Neural cell (in vitro differentiated cells): ENCODE data around the gene MGLL. TPM values are rescaled to one million over a fixed set of nuclear protein-coding genes. Genes with fewer than 3 reads are reported as not detected.

Source experiments
- H2AFZ ChIP-seq: fragments of 200-600, 300-800 bp; sonication (generic), shearing (Covaris generic); 2 replicates; pipeline ENCODE4 v1.6.0; 2014; ENCODE audit warnings: low read depth, mild to moderate bottlenecking, antibody characterized with exemption, low read length, moderate library complexity
- H3F3A ChIP-seq: fragments of 200-600 bp; shearing (Covaris generic); 2 replicates; pipeline ENCODE4 v1.6.1; 2016; ENCODE audit warnings: mild to moderate bottlenecking, moderate library complexity, mixed read lengths, antibody characterized with exemption, low read length; ENCODE audit not compliant: insufficient read depth, poor library complexity, severe bottlenecking
- H3K27ac ChIP-seq: fragments of 200-600, 300-800 bp; sonication (generic), shearing (Covaris generic); 2 replicates; pipeline ENCODE4 v1.5.1; 2014; ENCODE audit warnings: mild to moderate bottlenecking, low read length, moderate library complexity
- H3K27me3 ChIP-seq: fragments of 300-800, 200-600 bp; sonication (generic), shearing (Covaris generic); 2 replicates; pipeline ENCODE4 v1.6.0; 2014; ENCODE audit warnings: mild to moderate bottlenecking, low read depth, low read length, moderate library complexity; ENCODE audit not compliant: insufficient read depth
- H3K36me3 ChIP-seq: fragments of 300-800, 200-600 bp; sonication (generic), shearing (Covaris generic); 2 replicates; pipeline ENCODE4 v1.5.1; 2014; ENCODE audit warnings: mild to moderate bottlenecking, antibody characterized with exemption, low read length, moderate library complexity; ENCODE audit not compliant: insufficient read depth
- H3K4me2 ChIP-seq: fragments of 300-800, 200-600 bp; sonication (generic), shearing (Covaris generic); 2 replicates; pipeline ENCODE4 v1.6.0; 2014; ENCODE audit warnings: mild to moderate bottlenecking, low read length
- H3K4me3 ChIP-seq: fragments of 300-800, 200-600 bp; sonication (generic), shearing (Covaris generic); 2 replicates; pipeline ENCODE4 v1.5.1; 2014; ENCODE audit warnings: mild to moderate bottlenecking, low read length, moderate library complexity
- H3K79me2 ChIP-seq: fragments of 200-600 bp; shearing (Covaris generic); replicated peaks from 2 replicates; pipeline ENCODE4 v1.6.0; 2014; ENCODE audit warnings: mild to moderate bottlenecking, low read length, moderate library complexity; ENCODE audit not compliant: insufficient read depth
- H3K9ac ChIP-seq: fragments of 300-800, 200-600 bp; sonication (generic), shearing (Covaris generic); 2 replicates; pipeline ENCODE4 v1.6.1; 2016; ENCODE audit warnings: mild to moderate bottlenecking, low read length, mixed read lengths
- H3K9me2 ChIP-seq: fragments of 200-600 bp; shearing (Covaris generic); 2 replicates; pipeline ENCODE4 v1.6.1; 2016; ENCODE audit warnings: mild to moderate bottlenecking, low read length, mixed read lengths; ENCODE audit not compliant: insufficient read depth
- H3K9me3 ChIP-seq: fragments of 200-600, 300-800 bp; sonication (generic), shearing (Covaris generic); 2 replicates; pipeline ENCODE4 v1.6.1; 2016; ENCODE audit warnings: mild to moderate bottlenecking, mixed run types, low read length, moderate library complexity, mixed read lengths
- H4K20me1 ChIP-seq: fragments of 200-600 bp; shearing (Covaris generic); 2 replicates; pipeline ENCODE4 v1.6.1; 2016; ENCODE audit warnings: mild to moderate bottlenecking, mixed run types; ENCODE audit not compliant: insufficient read depth
- EP300 ChIP-seq: fragments of 450-650 bp; conservative IDR thresholded peaks from 2 replicates; pipeline ENCODE4 v1.6.1; 2014; ENCODE audit warnings: antibody characterized with exemption, mild to moderate bottlenecking, moderate library complexity; ENCODE audit not compliant: poor library complexity, severe bottlenecking
- EZH2 ChIP-seq: fragments of 200-600, 300-800 bp; shearing (Covaris generic), sonication (generic); IDR thresholded peaks from 2 replicates; pipeline ENCODE4 v1.6.1; 2014; ENCODE audit warnings: antibody characterized with exemption, low read length, borderline replicate concordance, mild to moderate bottlenecking; ENCODE audit not compliant: insufficient read depth, poor library complexity, severe bottlenecking
- MXI1 ChIP-seq: fragments of 450-650 bp; conservative IDR thresholded peaks from 2 replicates; pipeline ENCODE4 v1.6.1; 2014; ENCODE audit warnings: antibody characterized with exemption, mild to moderate bottlenecking; ENCODE audit not compliant: poor library complexity, severe bottlenecking
- POLR2AphosphoS5 ChIP-seq: IDR thresholded peaks from 2 replicates; pipeline ENCODE4 v1.6.1; 2012
- RAD21 ChIP-seq: fragments of 450-650 bp; conservative IDR thresholded peaks from 2 replicates; pipeline ENCODE4 v1.6.1; 2014; ENCODE audit warnings: antibody characterized with exemption, mild to moderate bottlenecking, moderate library complexity
- SMC3 ChIP-seq: fragments of 450-650 bp; conservative IDR thresholded peaks from 2 replicates; pipeline ENCODE4 v1.6.1; 2014; ENCODE audit warnings: antibody characterized with exemption, mild to moderate bottlenecking, moderate library complexity; ENCODE audit not compliant: poor library complexity
- TAF1 ChIP-seq: IDR thresholded peaks from 2 replicates; pipeline ENCODE4 v1.6.1; 2012; ENCODE audit warnings: low read depth
- polyA plus RNA-seq: library from polyadenylated mRNA; depleted of rRNA; stranded (reverse); fragments of >200 nt; gene quantifications from 2 replicates; pipeline ENCODE4 v1.2.3, GENCODE V29; 2014
- TF ChIP-seq, protein P1 (sequence below): IDR thresholded peaks from 2 replicates; pipeline ENCODE4 v1.6.1; 2012; ENCODE audit warnings: borderline replicate concordance
- TF ChIP-seq, protein P2 (sequence below): fragments of 450-650 bp; IDR thresholded peaks from 2 replicates; pipeline ENCODE4 v1.5.1; 2014; ENCODE audit warnings: antibody characterized with exemption, mild to moderate bottlenecking, moderate library complexity; ENCODE audit not compliant: poor library complexity, severe bottlenecking

The MGLL gene
- polyA plus RNA-seq, 1 donor from 2014 or later = 2.0 TPM

DNA sequence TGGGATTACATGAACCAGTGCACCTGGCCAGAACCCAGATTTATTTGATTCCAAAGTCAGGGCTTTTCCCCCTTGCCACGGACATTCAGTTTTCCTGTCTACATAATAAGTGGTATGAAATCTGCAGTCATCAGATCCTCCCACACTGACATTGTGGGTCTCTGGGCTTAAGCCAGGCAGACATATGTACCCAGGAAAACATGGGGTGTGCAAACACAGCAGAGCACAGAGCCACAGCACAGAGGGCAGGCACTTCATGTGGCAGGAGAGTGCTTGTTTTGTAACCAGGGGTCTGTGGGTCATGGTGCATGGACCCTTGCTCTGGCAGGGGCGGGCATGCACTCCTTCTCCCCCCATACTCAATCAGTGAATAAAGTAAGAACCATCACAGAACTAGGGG lies 155.6 kb downstream of the MGLL start:
- Histone ChIP-seq H3K27me3 (no peaks in the 10 kb centered on the region), H3K9me2 (no peaks in the 10 kb centered on the region), H3F3A (no peaks in the 10 kb centered on the region), H4K20me1 (no peaks in the 10 kb centered on the region), H3K79me2 (no peaks in the 10 kb centered on the region), H3K27ac (no peak overlapping the region), H3K4me2 (no peak overlapping the region), H3K9ac (no peak overlapping the region), H3K9me3 (no peaks in the 10 kb centered on the region), H3K4me3 (no peak overlapping the region), H2AFZ (no peak overlapping the region), H3K36me3 (peaks cover 3% of the 10 kb centered on the region)
- TF ChIP-seq RAD21 (no peak), POLR2AphosphoS5 (no peak), SMC3 (no peak), MXI1 (no peak), EP300 (no peak), TAF1 (no peak), EZH2 (no peak)
- TF ChIP-seq, protein P1, sequence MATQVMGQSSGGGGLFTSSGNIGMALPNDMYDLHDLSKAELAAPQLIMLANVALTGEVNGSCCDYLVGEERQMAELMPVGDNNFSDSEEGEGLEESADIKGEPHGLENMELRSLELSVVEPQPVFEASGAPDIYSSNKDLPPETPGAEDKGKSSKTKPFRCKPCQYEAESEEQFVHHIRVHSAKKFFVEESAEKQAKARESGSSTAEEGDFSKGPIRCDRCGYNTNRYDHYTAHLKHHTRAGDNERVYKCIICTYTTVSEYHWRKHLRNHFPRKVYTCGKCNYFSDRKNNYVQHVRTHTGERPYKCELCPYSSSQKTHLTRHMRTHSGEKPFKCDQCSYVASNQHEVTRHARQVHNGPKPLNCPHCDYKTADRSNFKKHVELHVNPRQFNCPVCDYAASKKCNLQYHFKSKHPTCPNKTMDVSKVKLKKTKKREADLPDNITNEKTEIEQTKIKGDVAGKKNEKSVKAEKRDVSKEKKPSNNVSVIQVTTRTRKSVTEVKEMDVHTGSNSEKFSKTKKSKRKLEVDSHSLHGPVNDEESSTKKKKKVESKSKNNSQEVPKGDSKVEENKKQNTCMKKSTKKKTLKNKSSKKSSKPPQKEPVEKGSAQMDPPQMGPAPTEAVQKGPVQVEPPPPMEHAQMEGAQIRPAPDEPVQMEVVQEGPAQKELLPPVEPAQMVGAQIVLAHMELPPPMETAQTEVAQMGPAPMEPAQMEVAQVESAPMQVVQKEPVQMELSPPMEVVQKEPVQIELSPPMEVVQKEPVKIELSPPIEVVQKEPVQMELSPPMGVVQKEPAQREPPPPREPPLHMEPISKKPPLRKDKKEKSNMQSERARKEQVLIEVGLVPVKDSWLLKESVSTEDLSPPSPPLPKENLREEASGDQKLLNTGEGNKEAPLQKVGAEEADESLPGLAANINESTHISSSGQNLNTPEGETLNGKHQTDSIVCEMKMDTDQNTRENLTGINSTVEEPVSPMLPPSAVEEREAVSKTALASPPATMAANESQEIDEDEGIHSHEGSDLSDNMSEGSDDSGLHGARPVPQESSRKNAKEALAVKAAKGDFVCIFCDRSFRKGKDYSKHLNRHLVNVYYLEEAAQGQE = no peak
- TF ChIP-seq, protein P2, sequence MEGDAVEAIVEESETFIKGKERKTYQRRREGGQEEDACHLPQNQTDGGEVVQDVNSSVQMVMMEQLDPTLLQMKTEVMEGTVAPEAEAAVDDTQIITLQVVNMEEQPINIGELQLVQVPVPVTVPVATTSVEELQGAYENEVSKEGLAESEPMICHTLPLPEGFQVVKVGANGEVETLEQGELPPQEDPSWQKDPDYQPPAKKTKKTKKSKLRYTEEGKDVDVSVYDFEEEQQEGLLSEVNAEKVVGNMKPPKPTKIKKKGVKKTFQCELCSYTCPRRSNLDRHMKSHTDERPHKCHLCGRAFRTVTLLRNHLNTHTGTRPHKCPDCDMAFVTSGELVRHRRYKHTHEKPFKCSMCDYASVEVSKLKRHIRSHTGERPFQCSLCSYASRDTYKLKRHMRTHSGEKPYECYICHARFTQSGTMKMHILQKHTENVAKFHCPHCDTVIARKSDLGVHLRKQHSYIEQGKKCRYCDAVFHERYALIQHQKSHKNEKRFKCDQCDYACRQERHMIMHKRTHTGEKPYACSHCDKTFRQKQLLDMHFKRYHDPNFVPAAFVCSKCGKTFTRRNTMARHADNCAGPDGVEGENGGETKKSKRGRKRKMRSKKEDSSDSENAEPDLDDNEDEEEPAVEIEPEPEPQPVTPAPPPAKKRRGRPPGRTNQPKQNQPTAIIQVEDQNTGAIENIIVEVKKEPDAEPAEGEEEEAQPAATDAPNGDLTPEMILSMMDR = no peak

DNA sequence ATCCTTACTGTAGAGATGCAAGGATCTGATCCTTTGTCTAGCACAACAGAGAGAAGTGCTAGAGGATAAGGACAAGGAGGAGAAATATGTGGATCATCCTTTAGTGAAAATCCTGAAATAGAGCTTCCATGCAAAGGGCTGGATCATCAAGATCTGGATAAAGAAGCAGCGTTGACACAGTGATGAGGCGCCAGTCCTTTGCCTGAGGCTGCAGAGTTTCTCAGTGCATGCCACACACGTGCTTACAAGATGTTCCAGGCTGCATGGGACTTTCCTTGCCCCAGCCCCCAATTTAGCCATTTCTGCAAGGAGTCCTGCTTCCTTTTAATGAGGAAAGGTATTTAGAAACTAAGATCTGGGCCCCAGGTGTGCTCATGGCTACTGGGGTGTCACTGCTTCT lies 156.7 kb downstream of the MGLL start:
- Histone ChIP-seq H3K9me3 (no peaks in the 10 kb centered on the region), H3K27ac (no peak overlapping the region), H2AFZ (no peak overlapping the region), H3K79me2 (no peaks in the 10 kb centered on the region), H3K4me3 (no peak overlapping the region), H3K9ac (no peak overlapping the region), H3K36me3 (peaks cover 6% of the 10 kb centered on the region), H3K4me2 (no peak overlapping the region), H3F3A (no peaks in the 10 kb centered on the region), H3K9me2 (no peaks in the 10 kb centered on the region), H4K20me1 (no peaks in the 10 kb centered on the region), H3K27me3 (no peaks in the 10 kb centered on the region)
- TF ChIP-seq, protein P2 = no peak
- TF ChIP-seq TAF1 = no peak
- no peak for TF ChIP-seq EZH2
- TF ChIP-seq RAD21 = no peak
- no peak for TF ChIP-seq EP300
- TF ChIP-seq, protein P1 = no peak
- TF ChIP-seq MXI1 = no peak
- TF ChIP-seq SMC3 = no peak
- TF ChIP-seq POLR2AphosphoS5 = no peak
